ENCODE results near the gene TEX11. TPM values are rescaled to one million over a fixed set of nuclear protein-coding genes. Genes with fewer than 3 reads are reported as not detected.
"Not testable (repeated sequence)": the region's sequence is repeated elsewhere in the genome, so short reads cannot be mapped to it uniquely, and the experiment has no call there.

Gene TEX11
- total and polyA plus RNA-seq, 2 experiments from 2014 or later = not detected

DNA sequence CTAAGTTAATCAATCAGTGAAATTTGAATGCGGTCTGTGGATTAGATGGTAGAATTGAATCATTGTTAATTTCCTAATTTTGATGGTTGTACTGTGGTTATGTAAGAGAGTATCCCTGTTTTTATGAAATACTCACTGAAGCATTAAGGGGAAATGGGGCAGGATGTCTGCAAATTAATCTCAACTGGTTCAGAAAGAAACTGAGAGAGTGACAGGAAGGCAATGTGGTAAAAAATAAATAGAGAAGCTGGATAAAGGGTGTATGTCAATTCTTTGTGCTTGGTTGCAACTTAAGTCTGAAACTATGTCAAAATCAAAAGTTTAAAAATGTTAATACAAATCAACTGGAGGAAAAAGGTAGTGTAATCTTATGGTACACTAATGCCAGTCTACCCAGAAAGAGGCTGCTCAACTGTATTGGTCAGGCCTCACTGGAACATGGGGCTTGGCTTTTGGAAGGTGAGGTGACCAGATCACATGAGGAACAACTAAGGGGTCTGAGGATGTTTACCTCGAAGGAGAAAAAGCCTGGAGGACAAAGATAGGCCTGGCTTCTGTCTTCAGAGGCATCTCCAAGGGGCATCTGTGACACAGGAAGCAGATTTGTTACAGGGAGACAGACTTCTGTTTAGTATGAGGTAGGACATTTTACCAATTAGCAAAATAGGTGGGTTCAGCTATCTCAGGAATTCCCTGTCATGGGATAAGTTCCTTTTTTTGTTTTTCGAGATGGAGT is 380.7 kb downstream of the TEX11 start:
- DNase-seq (ENCODE audit: low read depth in 1 of 2, low spot score in 1 of 2) = no peak
- H3K36me3 ChIP-seq = no peaks in the 10 kb centered on the region
- H3K9me3 ChIP-seq (ENCODE audit: low read depth) = no peaks in the 10 kb centered on the region
- no peak overlapping the region for H3K4me3 ChIP-seq
- H3K27me3 ChIP-seq = no peaks in the 10 kb centered on the region
- no peak overlapping the region for H3K27ac ChIP-seq
- TF ChIP-seq, protein P1, sequence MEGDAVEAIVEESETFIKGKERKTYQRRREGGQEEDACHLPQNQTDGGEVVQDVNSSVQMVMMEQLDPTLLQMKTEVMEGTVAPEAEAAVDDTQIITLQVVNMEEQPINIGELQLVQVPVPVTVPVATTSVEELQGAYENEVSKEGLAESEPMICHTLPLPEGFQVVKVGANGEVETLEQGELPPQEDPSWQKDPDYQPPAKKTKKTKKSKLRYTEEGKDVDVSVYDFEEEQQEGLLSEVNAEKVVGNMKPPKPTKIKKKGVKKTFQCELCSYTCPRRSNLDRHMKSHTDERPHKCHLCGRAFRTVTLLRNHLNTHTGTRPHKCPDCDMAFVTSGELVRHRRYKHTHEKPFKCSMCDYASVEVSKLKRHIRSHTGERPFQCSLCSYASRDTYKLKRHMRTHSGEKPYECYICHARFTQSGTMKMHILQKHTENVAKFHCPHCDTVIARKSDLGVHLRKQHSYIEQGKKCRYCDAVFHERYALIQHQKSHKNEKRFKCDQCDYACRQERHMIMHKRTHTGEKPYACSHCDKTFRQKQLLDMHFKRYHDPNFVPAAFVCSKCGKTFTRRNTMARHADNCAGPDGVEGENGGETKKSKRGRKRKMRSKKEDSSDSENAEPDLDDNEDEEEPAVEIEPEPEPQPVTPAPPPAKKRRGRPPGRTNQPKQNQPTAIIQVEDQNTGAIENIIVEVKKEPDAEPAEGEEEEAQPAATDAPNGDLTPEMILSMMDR (IDR thresholded peaks at IDR 0.05; ENCODE audit: low read depth, low read length) = no peak
- H3K4me1 ChIP-seq (ENCODE audit: low read depth) = no peaks in the 10 kb centered on the region

DNA sequence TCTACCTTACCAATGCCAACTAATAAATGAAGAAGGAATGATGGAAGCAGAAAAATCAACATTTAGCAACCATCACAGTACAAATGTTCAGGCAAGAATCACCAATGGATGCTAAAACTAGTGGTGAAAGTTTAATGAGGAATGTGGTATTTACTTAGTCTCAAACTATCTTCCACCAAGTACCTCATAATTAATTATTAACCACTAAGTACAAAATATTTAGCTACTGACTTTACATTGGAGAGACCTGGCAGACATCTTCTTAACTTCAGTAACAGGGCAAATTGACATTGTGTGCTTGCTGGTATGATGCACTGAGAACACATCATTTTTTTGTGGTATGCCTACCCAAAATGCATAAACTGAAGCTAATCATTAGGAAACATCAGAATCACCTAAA is 381.5 kb downstream of the TEX11 start:
- DNase-seq (ENCODE audit: low read depth in 1 of 2, low spot score in 1 of 2) = no peak
- H3K36me3 ChIP-seq = no peaks in the 10 kb centered on the region

DNA sequence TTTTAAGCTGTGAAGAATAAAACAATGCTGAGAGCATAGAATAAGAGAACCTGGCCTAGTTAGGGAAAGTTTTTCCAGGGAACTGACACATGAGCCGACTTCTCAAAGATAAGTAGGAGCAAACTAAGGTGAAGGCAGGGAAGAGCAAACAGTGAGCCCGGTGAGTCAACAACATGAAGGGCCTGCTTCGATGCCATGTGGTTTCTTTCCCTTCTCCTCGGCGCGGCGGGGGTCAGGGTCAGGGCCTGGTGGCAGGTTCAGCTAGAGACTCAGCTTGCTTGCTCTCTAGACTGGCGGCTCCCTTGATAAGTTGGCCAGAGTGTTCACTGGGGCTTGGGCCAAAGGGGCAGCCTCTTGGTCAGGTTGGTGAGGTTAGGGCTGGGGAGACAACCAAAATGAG is 382.8 kb downstream of the TEX11 start:
- Histone ChIP-seq H3K27ac (no peak overlapping the region), H3K4me1 (ENCODE audit: low read depth) (no peaks in the 10 kb centered on the region), H3K27me3 (no peaks in the 10 kb centered on the region), H3K4me3 (no peak overlapping the region), H3K36me3 (no peaks in the 10 kb centered on the region), H3K9me3 (ENCODE audit: low read depth) (no peaks in the 10 kb centered on the region)
- DNase-seq (ENCODE audit: low read depth in 1 of 2, low spot score in 1 of 2) = no peak
- TF ChIP-seq, protein P1 (IDR thresholded peaks at IDR 0.05; ENCODE audit: low read depth, low read length) = no peak

More for the DNA sequence above, 381.5 kb downstream of the TEX11 start:
- H3K27me3 ChIP-seq = no peaks in the 10 kb centered on the region
- no peaks in the 10 kb centered on the region for H3K9me3 ChIP-seq (ENCODE audit: low read depth)
- TF ChIP-seq, protein P1 (IDR thresholded peaks at IDR 0.05; ENCODE audit: low read depth, low read length) = no peak
- H3K27ac ChIP-seq = no peak overlapping the region
- no peaks in the 10 kb centered on the region for H3K4me1 ChIP-seq (ENCODE audit: low read depth)
- H3K4me3 ChIP-seq = no peak overlapping the region

DNA sequence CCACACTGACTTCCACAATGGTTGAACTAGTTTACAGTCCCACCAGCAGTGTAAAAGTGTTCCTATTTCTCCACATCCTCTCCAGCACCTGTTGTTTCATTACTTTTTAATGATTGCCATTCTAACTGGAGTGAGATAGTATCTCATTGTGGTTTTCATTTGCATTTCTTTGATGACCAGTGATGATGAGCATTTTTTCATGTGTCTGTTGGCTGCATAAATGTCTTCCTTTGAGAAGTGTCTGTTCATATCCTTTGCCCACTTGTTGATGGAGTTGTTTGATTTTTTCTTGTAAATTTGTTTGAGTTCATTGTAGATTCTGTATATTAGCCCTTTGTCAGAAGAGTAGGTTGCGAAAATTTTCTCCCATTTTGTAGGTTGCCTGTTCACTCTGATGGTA is 392.8 kb downstream of the TEX11 start:
- H3K27me3 ChIP-seq; H3K9me3 ChIP-seq (ENCODE audit: low read depth); H3K4me1 ChIP-seq (ENCODE audit: low read depth); H3K4me3 ChIP-seq; H3K36me3 ChIP-seq; DNase-seq (ENCODE audit: low read depth in 1 of 2, low spot score in 1 of 2); H3K27ac ChIP-seq: not testable (repeated sequence)

DNA sequence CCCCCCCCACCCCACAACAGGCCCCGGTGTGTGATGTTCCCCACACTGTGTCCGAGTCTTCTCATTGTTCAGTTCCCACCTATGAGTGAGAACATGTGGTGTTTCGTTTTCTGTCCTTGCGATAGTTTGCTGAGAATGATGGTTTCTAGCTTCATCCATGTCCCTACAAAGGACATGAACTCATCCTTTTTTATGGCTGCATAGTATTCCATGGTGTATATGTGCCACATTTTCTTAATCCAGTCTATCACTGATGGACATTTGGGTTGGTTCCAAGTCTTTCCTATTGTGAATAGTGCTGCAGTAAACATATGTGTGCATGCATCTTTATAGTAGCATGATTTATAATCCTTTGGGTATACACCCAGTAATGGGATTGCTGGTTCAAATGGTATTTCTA is 393.2 kb downstream of the TEX11 start:
- DNase-seq (ENCODE audit: low read depth in 1 of 2, low spot score in 1 of 2); H3K9me3 ChIP-seq (ENCODE audit: low read depth); H3K36me3 ChIP-seq; H3K27ac ChIP-seq; H3K4me1 ChIP-seq (ENCODE audit: low read depth); H3K27me3 ChIP-seq; H3K4me3 ChIP-seq: not testable (repeated sequence)

DNA sequence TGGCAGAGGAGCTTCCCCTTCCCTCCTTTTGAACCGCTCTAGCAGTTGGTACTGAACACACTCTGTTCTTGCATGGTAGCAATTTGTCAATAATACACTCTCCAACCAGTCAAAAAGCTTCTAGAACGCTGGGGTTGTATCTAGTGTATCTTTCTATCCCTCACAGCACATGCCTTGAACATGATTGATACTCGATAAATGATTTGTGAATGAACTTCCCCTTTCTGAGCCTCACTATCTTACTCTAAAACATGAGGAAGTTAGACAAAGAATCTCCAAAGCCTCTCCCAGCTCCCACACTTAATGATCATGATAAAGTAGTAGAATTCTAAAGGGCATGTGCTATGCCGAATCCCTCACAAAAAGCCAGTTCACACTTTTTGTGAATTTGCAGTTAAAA is 399.4 kb downstream of the TEX11 start:
- H3K36me3 ChIP-seq = no peaks in the 10 kb centered on the region
- no peaks in the 10 kb centered on the region for H3K9me3 ChIP-seq (ENCODE audit: low read depth)
- TF ChIP-seq, protein P1 (IDR thresholded peaks at IDR 0.05; ENCODE audit: low read depth, low read length) = no peak
- DNase-seq (ENCODE audit: low read depth in 1 of 2, low spot score in 1 of 2) = no peak
- no peaks in the 10 kb centered on the region for H3K4me1 ChIP-seq (ENCODE audit: low read depth)
- no peaks in the 10 kb centered on the region for H3K27me3 ChIP-seq
- H3K27ac ChIP-seq = no peak overlapping the region
- H3K4me3 ChIP-seq = no peak overlapping the region
